T47D (cell line): ENCODE results near the gene SNRPE.
"Not testable (repeated sequence)": the region's sequence is repeated elsewhere in the genome, so short reads cannot be mapped to it uniquely, and the experiment has no call there.

Source experiments
- DNase-seq, 2 experiments: peaks; one replicate each; pipeline versions ENCODE4 v3.0.0 to v3.0.0-alpha.2; 2011 to 2012; ENCODE audit warnings: low read depth in 1 of 2, low spot score in 1 of 2
- JUND ChIP-seq: IDR thresholded peaks from 2 replicates; pipeline ENCODE4 v1.6.1; 2012; ENCODE audit warnings: low read depth
- in situ Hi-C: cut with HindIII; loops from 2 replicates; pipeline ENCODE4 v1.10.0; 2016; ENCODE audit warnings: low sequenced_read_pairs, low pct_unique_long_range_greater_than_20kb

SNRPE gene

DNA sequence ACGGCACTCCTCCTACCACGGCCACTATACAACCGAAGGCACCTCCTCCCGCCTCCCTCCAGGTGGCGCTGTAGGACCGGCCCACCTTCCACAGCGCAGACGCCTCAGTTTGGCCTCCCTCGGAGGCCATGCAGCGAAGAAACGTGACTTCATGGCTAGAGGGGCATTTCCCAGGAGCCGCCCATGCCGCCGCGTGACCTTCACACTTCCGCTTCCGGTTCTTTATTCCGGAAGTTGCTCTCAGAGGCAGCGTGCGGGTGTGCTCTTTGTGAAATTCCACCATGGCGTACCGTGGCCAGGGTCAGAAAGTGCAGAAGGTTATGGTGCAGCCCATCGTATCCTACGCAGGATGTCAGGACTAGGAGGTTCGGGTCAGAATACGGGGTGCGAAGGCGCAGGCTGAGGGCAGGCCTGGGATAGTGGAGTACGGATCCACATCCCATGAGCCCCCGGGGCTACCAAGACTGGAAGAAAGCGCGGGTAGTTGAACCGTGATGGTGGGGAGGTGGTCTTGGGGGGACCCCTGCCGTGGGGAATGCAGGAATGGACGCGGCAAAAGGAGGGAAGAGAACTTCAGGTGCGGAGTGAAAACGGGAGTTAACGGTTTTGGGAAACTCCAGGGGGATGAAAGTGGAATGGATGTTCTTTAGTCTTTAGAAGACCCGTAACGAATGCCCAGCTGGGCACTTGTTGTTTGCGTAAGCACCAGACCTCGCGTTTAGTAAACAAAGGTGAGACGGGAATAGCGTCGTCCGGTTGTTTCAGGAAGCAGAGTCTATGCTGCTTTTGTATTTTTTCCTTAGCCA, at the start of gene SNRPE:
TSS of gene SNRPE (plus strand) at position 221 of the 806 bp plus-strand sequence. CDS start at position 282, 61 bp downstream.
- peak; percentile 78 to 99 for DNase-seq
- 0 out of 2 replicates have a peak, but pooled peaks have one; percentile 11 for TF ChIP-seq JUND
- in situ Hi-C loops = loop anchor here (25.0 kb wide), 1 partner anchor 276 kb away; no protein-coding TSS in a partner anchor

DNA sequence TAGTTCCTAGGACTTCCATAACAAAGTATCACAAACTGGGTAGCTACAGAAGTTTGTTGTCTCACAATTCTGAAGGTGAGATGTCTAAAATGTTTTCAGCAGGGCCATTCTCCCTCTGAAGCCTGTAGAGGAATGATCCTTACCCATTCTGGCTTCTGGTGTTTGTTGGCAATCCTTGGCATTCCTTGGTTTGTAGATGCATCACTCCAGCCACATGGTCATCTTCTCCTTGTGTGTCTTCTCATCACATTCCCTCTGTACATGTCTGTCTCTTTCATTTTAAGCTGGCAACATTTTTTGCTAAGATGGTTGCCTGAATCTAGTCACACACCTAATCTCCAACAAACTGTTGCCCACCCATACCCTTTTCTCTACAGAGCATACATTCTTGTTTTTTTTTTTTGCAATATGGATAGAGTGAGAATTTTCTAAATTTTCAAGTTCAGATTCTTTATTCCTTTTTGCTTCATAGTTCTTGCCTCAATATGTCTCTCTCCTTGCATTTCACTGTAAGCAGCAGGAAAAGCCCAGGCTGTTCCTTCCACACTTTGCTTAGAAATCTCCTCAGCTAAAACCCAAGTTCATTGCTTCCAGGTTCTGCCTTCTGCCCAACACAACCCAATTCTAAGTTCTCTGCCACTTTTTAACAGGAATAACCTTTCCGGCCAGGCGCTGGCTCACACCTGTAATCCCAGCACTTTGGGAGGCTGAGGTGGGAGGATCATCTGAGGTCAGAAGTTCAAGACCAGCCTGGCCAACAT, 47.6 kb upstream of the SNRPE start:
- in situ Hi-C loops = no loop called here
- TF ChIP-seq JUND = no peak
- DNase-seq = no peak

DNA sequence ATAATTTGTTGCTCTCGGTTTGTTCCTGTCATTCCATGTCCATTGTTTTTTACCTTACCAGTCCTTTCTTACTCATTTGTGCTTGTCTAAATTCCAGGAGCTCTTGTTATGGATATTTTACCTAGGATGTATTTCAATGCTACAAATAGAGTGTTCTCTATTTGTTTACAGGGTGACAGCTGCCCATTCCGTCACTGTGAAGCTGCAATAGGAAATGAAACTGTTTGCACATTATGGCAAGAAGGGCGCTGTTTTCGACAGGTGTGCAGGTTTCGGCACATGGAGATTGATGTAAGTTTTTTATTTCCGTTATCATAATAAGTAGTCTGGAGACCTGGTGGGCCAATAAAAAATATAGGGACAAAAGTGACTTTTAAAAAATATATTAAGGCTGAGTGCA, 43.0 kb upstream of the SNRPE start:
- in situ Hi-C loops = no loop called here
- TF ChIP-seq JUND = no peak
- DNase-seq = no peak

- no peak for TF ChIP-seq JUND
- no peak for DNase-seq
- in situ Hi-C loops = no loop called here
Observed at GRCh38 chr1:203823306-203823705, 38.1 kb upstream of the SNRPE start.

DNA sequence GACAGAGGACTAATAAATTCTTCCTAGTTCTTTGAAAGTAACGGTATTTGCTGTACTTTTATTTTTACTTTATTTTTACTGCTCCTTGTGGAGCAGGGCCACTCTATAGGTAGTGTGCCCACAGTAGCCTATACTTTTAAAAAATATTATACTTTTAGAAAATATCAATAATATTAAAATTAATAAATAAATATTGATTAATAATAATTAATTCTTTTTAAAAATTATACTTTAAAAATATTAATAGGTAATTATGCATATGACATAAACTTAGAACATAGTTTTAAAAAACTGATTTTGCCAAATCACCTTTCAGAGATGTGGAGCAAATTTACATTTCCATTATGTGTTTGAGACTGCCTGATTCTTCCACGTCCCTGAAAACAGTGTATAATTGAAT, 35.2 kb upstream of the SNRPE start:
- DNase-seq = no peak
- in situ Hi-C loops = no loop called here
- no peak for TF ChIP-seq JUND

DNA sequence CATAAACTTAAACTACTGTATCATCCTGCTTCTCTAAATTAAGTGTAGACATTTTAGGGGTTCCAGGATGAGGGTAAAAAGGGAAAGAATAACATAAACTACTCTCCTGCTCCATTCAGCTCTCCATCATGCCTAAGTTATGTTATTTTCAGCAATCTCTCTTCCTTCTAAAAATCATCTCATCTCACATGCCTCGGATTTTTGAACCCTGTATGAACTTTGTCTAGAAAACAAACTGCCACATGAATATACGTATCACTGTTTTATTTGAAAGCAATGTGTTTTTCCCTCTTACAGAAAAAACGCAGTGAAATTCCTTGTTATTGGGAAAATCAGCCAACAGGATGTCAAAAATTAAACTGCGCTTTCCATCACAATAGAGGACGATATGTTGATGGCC, 33.4 kb upstream of the SNRPE start:
- TF ChIP-seq JUND = no peak
- in situ Hi-C loops = no loop called here
- peak in 1 of 2 experiments; percentile 14 for DNase-seq

- no peak for TF ChIP-seq JUND
- in situ Hi-C loops = no loop called here
Observed at GRCh38 chr1:203828503-203828902, 32.9 kb upstream of the SNRPE start.

GRCh38 chr1:203829247-203829646, 32.2 kb upstream of the SNRPE start:
- in situ Hi-C loops, DNase-seq: not testable (repeated sequence)

More at GRCh38 chr1:203828503-203828902, 32.9 kb upstream of the SNRPE start:
- no peak for DNase-seq

DNA sequence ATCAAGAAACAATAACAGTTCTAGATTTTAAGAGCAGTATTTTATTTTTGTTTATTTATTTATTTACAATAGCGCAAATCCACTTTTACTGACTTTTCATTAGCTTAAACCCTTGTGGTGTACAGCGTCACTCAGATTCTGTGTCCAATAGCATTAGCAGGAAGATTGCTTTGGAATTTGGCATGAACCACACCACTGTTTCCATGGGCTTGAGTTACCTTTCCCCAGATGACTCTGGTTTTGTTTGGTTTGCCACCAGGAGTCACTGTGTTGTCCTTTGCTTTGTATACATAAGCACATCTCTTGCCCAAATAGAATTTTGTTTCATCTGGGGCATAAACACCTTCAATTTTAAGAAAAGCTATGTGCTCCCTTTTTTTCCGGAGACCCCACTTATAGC, 25.9 kb upstream of the SNRPE start:
- in situ Hi-C loops = no loop called here
- no peak for TF ChIP-seq JUND
- peak in 1 of 2 experiments; percentile 23 for DNase-seq

DNA sequence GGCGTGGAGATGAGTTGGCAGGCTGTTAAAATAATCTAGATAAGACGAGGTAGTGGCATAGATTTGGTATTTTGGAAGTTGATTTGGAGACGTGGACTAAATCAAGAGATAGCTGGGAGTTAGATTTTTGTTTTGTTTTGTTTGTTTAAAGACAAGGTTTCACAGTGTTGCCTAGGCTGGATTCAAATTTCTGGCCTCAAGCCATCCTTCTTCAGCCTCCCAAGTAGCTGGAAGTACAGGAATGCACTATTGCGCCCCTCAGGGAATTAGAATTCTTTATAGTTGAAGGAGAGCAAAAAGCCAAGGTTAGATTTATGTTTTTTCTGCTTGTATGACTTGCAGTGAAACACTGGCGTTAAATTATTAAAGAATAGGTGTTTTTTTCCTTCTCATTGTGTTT, 22.3 kb upstream of the SNRPE start:
- TF ChIP-seq JUND = no peak
- DNase-seq = peak in 1 of 2 experiments; percentile 58
- in situ Hi-C loops = no loop called here

DNA sequence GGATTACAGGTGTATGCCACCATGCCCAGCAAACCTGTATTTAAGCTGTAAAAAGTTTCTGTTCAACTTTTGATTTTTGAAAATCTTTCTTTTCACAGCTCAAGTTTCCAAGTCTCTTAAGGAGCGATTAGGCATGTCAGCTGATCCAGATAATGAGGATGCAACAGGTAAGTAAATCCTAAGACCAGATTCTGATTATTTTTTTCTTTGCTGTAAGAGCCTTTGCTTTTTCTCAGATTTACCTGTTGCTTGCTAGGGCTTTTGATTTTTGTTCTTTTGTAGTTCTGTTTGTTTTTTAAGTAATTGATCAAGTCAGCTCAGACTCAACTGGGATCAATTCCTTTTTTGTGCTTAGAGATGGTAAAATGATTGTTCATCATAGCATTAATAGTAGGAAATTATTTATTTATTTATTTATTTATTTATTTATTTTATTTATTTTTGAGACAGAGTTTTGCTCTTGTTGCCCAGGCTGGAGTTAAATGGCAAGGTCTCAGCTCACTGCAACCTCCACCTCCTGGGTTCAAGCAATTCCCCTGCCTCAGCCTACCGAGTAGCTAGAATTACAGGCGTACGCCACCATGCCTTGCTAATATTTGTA, 21.1 kb upstream of the SNRPE start:
- in situ Hi-C loops = no loop called here
- TF ChIP-seq JUND = no peak
- DNase-seq = no peak

DNA sequence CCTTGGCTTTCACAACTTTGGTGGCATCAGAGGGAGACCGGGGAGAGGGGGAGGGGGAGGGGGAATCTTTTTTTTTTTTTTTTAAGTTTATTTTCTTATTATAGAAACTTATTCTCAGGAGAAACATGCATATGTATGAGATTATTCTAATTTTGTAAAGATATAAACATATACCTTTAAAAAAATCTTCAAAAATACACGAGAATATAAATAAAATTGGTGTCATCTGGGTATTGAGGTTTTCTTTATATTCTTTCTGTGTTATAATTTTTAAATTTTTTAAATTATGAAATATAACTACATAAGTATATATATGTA, 18.9 kb upstream of the SNRPE start:
- in situ Hi-C loops = no loop called here

DNA sequence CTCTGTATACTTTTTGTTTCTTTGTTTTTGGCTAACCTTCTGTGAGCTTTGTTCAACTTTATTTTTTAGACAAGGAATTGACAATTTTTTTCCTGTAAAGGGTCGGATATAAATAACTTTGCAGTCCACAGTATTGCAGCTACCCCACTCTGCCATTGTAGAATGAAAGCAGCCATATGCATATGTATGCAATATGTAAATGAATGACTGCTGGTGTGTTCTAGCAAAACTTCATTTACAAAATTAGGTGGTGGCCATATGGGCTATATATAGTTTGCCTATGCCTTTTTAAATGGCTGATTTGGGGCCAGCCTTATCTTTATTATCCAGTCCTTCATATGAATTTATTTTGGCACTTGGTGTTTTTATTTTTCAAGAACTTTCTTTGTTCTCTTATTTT, 18.0 kb upstream of the SNRPE start:
- in situ Hi-C loops = no loop called here
- no peak for DNase-seq
- TF ChIP-seq JUND = no peak

More for the DNA sequence above, 18.9 kb upstream of the SNRPE start:
- no peak for TF ChIP-seq JUND
- DNase-seq = no peak

GRCh38 chr1:203853112-203853511, 8.3 kb upstream of the SNRPE start:
- in situ Hi-C loops = loop anchor here (25.0 kb wide), 1 partner anchor 284 kb away; no protein-coding TSS in a partner anchor
- DNase-seq = not testable (repeated sequence)
